HG03139 (cell line): Measurements from ENCODE around the gene PPP2R5A.
"Not testable (repeated sequence)": the region's sequence is repeated elsewhere in the genome, so short reads cannot be mapped to it uniquely, and the experiment has no call there.

Experiments
- ATAC-seq: cut with Tn5 transposase; IDR thresholded peaks from one replicate; pipeline ENCODE4 v1.9.1; 2021; ENCODE audit not compliant: unreplicated experiment

Gene PPP2R5A

GRCh38 chr1:212294983-212295382, 9.8 kb downstream of the PPP2R5A start:
- ATAC-seq = no peak

GRCh38 chr1:212295579-212295978, 10.4 kb downstream of the PPP2R5A start:
- ATAC-seq = no peak

GRCh38 chr1:212297338-212297737, 12.1 kb downstream of the PPP2R5A start:
- ATAC-seq = no peak

GRCh38 chr1:212301580-212301979, 16.4 kb downstream of the PPP2R5A start:
- ATAC-seq = no peak

- ATAC-seq = no peak
Measured at GRCh38 chr1:212302745-212303383, 17.7 kb downstream of the PPP2R5A start.

- no peak for ATAC-seq
Measured at GRCh38 chr1:212305342-212305741, 20.1 kb downstream of the PPP2R5A start.

GRCh38 chr1:212305984-212306452, 20.8 kb downstream of the PPP2R5A start:
- not testable (repeated sequence) for ATAC-seq

GRCh38 chr1:212309967-212310366, 24.8 kb downstream of the PPP2R5A start:
- ATAC-seq = no peak

GRCh38 chr1:212310383-212310782, 25.2 kb downstream of the PPP2R5A start:
- no peak for ATAC-seq

GRCh38 chr1:212311836-212312497, 26.8 kb downstream of the PPP2R5A start:
- ATAC-seq = no peak

- ATAC-seq = no peak
Measured at GRCh38 chr1:212313616-212314015, 28.4 kb downstream of the PPP2R5A start.

- ATAC-seq = no peak
Measured at GRCh38 chr1:212315184-212315583, 30.0 kb downstream of the PPP2R5A start.

- no peak for ATAC-seq
Measured at GRCh38 chr1:212315907-212316306, 30.7 kb downstream of the PPP2R5A start.

GRCh38 chr1:212317916-212318315, 32.7 kb downstream of the PPP2R5A start:
- ATAC-seq = no peak

GRCh38 chr1:212321031-212321430, 35.8 kb downstream of the PPP2R5A start:
- not testable (repeated sequence) for ATAC-seq

- ATAC-seq = no peak
Measured at GRCh38 chr1:212323066-212323465, 37.9 kb downstream of the PPP2R5A start.

- no peak for ATAC-seq
Measured at GRCh38 chr1:212326541-212326940, 41.3 kb downstream of the PPP2R5A start.

GRCh38 chr1:212328248-212328647, 43.0 kb downstream of the PPP2R5A start:
- ATAC-seq = no peak

GRCh38 chr1:212329105-212329504, 43.9 kb downstream of the PPP2R5A start:
- ATAC-seq = no peak

GRCh38 chr1:212341090-212341489, 55.9 kb downstream of the PPP2R5A start:
- no peak for ATAC-seq

- no peak for ATAC-seq
Measured at GRCh38 chr1:212344905-212345304, 59.7 kb downstream of the PPP2R5A start.

- no peak for ATAC-seq
Measured at GRCh38 chr1:212346601-212347000, 61.4 kb downstream of the PPP2R5A start.
